Measurements from ENCODE around the gene ALKBH6. TPM values are rescaled to one million over a fixed set of nuclear protein-coding genes. Genes with fewer than 3 reads are reported as not detected.

ALKBH6 gene
- total RNA-seq, 1 experiment from 2014 or later, result 32.5 TPM

DNA sequence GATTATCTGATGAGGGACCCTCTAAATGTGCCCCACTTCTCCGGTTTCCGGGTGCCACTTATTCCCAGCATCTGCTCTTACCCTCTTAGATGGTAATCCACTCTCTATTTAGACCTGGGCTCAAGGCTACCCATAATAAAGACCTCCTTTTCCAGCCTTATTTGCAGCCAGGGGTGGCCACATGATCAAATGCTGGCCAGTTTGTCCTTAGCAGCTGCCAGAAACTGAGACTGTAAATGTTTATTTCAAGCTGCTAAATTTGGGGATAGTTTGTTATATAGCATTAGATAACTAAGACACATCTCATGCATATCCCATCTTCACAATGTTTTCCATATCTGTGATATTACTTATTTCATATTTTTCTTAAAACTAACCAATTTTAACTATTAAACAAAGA lies 29.9 kb upstream of the ALKBH6 start:
- H3K36me3 Mint-ChIP-seq (ENCODE audit: insufficient read depth in 1 of 3, low read depth in 3 of 3), result peaks cover 3 to 6% (median 6%) of the 10 kb centered on the region in 3 experiments; a peak in 4 of 7 replicates
- Histone ChIP-seq H3K23ac (ENCODE audit: insufficient read length, low read depth, low read length) (no peak overlapping the region), H3K9ac (ENCODE audit: extremely low read depth, insufficient read length, low read length) (no peak overlapping the region), H3K9me3 (ENCODE audit: control insufficient read depth, low read depth, low read length) (no peaks in the 10 kb centered on the region), H2AK5ac (ENCODE audit: insufficient read length, low read length) (no peak overlapping the region), H3K4me1 (ENCODE audit: insufficient read depth, low read length) (no peaks in the 10 kb centered on the region), H2BK20ac (ENCODE audit: low read depth, low read length, poor library complexity, severe bottlenecking) (no peak overlapping the region), H4K20me1 (ENCODE audit: control insufficient read depth, insufficient read depth, insufficient read length) (no peaks in the 10 kb centered on the region), H3K23me2 (ENCODE audit: insufficient read length, low read depth, low read length, poor library complexity, severe bottlenecking) (no peaks in the 10 kb centered on the region), H3K79me2 (ENCODE audit: insufficient read depth, low read length) (no peaks in the 10 kb centered on the region), H4K91ac (ENCODE audit: insufficient read length, low read depth, low read length) (no peak overlapping the region), H3K27me3 (ENCODE audit: insufficient read depth, low read length) (no peaks in the 10 kb centered on the region), H3K4me2 (ENCODE audit: insufficient read depth, insufficient read length, low read length) (no peak overlapping the region), H4K8ac (replicated peaks; ENCODE audit: insufficient read length, low read depth, low read length) (no peak overlapping the region), H3K14ac (ENCODE audit: insufficient read depth, low read length) (no peak overlapping the region), H3T11ph (ENCODE audit: low read length) (no peak overlapping the region), H4K5ac (ENCODE audit: insufficient read length, low read depth, low read length) (no peak overlapping the region), H2AFZ (ENCODE audit: low read length) (no peak overlapping the region), H3K4ac (ENCODE audit: low read depth, low read length) (no peak overlapping the region), H3K56ac (ENCODE audit: insufficient read length, low read depth, low read length) (no peak overlapping the region), H2BK120ac (ENCODE audit: low read depth, low read length, poor library complexity, severe bottlenecking) (no peak overlapping the region), H3K27ac (ENCODE audit: insufficient read length, low read depth, low read length) (no peak overlapping the region), H2BK12ac (ENCODE audit: insufficient read length, low read depth, low read length) (no peak overlapping the region), H2BK5ac (ENCODE audit: insufficient read length, low read length) (no peak overlapping the region), H3K18ac (ENCODE audit: insufficient read length, low read depth, low read length) (no peak overlapping the region), H3K79me1 (ENCODE audit: insufficient read depth, low read depth, low read length, poor library complexity, severe bottlenecking) (no peaks in the 10 kb centered on the region), H2BK15ac (ENCODE audit: low read depth, low read length) (no peak overlapping the region)
- H3K4me1 Mint-ChIP-seq, result peaks cover 12 to 19% of the 10 kb centered on the region in 2 experiments
- H3K9me3 Mint-ChIP-seq, result no peaks in the 10 kb centered on the region; a peak in 1 of 5 replicates
- WGBS (ENCODE audit: extremely low coverage, insufficient read length, low lambda C conversion rate), result no CpG with 5 or more reads among the region's 2 CpGs
- no peaks in the 10 kb centered on the region; the same call in 1 of the 2 replicates for H3K27me3 Mint-ChIP-seq (ENCODE audit: low read depth)
- no peak for DNase-seq
- H3K27ac Mint-ChIP-seq, result no peak overlapping the region
- TF ChIP-seq, protein P1, sequence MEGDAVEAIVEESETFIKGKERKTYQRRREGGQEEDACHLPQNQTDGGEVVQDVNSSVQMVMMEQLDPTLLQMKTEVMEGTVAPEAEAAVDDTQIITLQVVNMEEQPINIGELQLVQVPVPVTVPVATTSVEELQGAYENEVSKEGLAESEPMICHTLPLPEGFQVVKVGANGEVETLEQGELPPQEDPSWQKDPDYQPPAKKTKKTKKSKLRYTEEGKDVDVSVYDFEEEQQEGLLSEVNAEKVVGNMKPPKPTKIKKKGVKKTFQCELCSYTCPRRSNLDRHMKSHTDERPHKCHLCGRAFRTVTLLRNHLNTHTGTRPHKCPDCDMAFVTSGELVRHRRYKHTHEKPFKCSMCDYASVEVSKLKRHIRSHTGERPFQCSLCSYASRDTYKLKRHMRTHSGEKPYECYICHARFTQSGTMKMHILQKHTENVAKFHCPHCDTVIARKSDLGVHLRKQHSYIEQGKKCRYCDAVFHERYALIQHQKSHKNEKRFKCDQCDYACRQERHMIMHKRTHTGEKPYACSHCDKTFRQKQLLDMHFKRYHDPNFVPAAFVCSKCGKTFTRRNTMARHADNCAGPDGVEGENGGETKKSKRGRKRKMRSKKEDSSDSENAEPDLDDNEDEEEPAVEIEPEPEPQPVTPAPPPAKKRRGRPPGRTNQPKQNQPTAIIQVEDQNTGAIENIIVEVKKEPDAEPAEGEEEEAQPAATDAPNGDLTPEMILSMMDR (conservative IDR thresholded peaks at IDR 0.05), result no peak
- H3K4me3 Mint-ChIP-seq, result no peak overlapping the region

Data from H9 (cell line).